Measurements from ENCODE around the gene GRHPR. TPM values are rescaled to one million over a fixed set of nuclear protein-coding genes. Genes with fewer than 3 reads are reported as not detected.

GRHPR gene
- polyA plus RNA-seq, 1 experiment, result 227 TPM

DNA sequence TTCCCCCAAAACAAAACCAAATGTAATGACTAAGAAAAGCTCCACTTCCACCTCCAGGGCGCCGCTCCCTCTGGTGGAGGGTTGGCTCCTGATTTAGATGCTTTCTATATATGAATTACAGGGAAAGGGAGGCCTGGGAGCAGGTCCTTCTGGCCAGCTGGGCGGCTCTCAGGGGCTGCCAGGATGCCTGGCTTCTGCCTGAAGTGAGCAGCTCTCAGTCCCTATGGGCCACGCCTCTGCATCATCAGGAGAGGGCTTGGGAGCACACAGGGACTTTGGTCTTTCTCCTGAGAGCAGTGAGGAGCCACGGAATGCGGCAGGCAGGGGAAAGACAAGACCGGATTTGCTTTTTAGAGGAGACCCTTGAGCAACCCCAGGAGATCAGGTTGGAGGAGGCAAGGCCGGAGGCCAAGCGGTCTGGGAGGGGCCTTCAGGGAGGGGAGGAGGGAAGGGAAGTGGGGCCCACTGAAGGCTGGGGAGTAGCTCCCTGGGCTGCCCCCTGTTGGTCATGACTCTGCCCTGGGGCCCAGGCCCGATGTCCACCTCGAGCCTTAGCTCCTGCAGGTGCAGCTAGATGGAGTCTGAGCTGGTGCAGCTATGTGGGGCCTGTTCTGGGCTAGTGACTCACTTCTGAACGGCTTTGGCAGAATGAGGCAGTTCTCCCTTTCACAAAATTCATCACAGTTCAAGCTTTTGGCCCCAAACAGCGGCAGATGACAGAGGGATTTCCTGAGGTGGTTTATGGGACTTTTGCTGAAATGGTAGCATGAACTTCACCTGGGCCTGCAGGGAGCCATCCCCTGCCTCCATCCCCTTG is 11.3 kb upstream of the GRHPR start:
- H3K4me3 ChIP-seq (ENCODE audit: low read depth, low read length), result no peak overlapping the region
- POLR2A ChIA-PET, result no interaction called here
- TF ChIP-seq, protein P1, sequence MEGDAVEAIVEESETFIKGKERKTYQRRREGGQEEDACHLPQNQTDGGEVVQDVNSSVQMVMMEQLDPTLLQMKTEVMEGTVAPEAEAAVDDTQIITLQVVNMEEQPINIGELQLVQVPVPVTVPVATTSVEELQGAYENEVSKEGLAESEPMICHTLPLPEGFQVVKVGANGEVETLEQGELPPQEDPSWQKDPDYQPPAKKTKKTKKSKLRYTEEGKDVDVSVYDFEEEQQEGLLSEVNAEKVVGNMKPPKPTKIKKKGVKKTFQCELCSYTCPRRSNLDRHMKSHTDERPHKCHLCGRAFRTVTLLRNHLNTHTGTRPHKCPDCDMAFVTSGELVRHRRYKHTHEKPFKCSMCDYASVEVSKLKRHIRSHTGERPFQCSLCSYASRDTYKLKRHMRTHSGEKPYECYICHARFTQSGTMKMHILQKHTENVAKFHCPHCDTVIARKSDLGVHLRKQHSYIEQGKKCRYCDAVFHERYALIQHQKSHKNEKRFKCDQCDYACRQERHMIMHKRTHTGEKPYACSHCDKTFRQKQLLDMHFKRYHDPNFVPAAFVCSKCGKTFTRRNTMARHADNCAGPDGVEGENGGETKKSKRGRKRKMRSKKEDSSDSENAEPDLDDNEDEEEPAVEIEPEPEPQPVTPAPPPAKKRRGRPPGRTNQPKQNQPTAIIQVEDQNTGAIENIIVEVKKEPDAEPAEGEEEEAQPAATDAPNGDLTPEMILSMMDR (IDR thresholded peaks at IDR 0.05; ENCODE audit: insufficient read depth, low read depth, low read length), result peak; percentile 52
- no peak for DNase-seq (ENCODE audit: low read depth)
- H3K36me3 ChIP-seq (ENCODE audit: control insufficient read depth, insufficient read depth, low read length), result no peaks in the 10 kb centered on the region
- H3K27me3 ChIP-seq (ENCODE audit: control insufficient read depth, insufficient read depth, low read length), result peaks cover 1% of the 10 kb centered on the region; the same call in 1 of the 2 replicates
- CTCF ChIA-PET, result interaction anchor here (0.6 to 4.7 kb wide), 5 partner anchors 16 to 551 kb away, joined by 3 to 25 read pairs (median 4); no protein-coding TSS in a partner anchor

DNA sequence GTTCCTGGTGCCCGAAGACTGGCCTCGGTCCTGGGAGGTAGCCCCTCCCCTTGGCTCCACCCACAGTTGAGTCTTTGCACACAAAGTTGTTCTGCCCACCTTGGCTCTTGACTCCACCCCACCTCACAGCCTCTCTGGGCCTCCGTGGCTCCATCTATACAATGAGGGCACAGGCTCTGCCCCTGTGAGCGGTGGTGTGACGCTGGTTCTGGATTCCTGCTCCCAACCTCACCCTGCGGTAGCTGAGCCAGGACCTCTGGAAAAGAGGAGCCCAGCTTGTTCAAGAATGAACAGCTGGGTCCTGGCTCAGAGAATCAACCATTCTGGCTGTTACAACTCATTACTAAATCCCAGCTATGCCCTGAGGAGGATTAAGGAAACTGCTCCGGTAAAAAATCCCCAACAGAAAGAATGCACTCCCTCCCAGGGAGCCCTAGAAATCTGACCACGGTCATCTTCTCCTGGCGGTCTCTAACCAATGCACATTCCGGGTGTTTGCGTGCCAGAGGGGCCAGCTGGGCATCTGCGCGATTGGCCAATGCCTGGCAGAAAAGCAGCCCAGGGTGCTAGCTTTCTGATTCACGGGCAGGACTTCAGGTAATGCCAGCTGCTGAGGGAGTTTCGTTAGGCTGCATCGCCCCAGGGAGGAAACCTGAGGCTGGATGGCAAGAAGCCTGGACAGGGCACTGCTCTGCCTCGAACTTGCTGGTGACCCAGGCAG is 9.9 kb upstream of the GRHPR start:
- CTCF ChIA-PET, result interaction anchor here (1.0 to 4.7 kb wide), 4 partner anchors 29 to 552 kb away, joined by 3 to 25 read pairs (median 4); no protein-coding TSS in a partner anchor
- Histone ChIP-seq H3K27me3 (ENCODE audit: control insufficient read depth, insufficient read depth, low read length) (no peaks in the 10 kb centered on the region), H3K36me3 (ENCODE audit: control insufficient read depth, insufficient read depth, low read length) (no peaks in the 10 kb centered on the region), H3K4me3 (ENCODE audit: low read depth, low read length) (no peak overlapping the region)
- no peak for DNase-seq (ENCODE audit: low read depth)
- POLR2A ChIA-PET, result no interaction called here
- TF ChIP-seq, protein P1 (IDR thresholded peaks at IDR 0.05; ENCODE audit: insufficient read depth, low read depth, low read length), result no peak

DNA sequence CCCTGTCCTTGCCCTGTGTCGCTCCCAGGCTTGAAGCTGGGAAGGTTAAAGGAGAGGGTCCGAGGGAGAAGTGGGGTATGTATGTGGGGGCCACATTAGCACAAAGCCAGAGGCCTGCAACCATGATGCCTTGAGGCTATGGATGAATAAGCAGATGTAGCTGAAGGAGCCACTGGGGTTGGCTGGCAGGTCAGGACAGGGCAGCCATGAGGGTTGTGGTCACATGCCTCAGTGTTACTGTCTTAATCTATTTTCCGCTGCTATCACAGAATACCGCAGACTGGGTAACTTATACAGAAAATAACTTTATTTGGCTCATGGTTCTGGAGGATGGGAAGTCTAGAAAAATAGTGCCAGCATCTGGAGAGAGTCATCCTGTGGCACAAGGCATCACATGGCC is 9.2 kb upstream of the GRHPR start:
- Histone ChIP-seq H3K36me3 (ENCODE audit: control insufficient read depth, insufficient read depth, low read length) (no peaks in the 10 kb centered on the region), H3K4me3 (ENCODE audit: low read depth, low read length) (no peak overlapping the region), H3K27me3 (ENCODE audit: control insufficient read depth, insufficient read depth, low read length) (no peaks in the 10 kb centered on the region)
- no peak for DNase-seq (ENCODE audit: low read depth)
- POLR2A ChIA-PET, result no interaction called here
- TF ChIP-seq, protein P1 (IDR thresholded peaks at IDR 0.05; ENCODE audit: insufficient read depth, low read depth, low read length), result no peak
- CTCF ChIA-PET, result interaction anchor here (1.2 to 4.7 kb wide), 2 partner anchors 417 to 540 kb away, joined by 5 to 25 read pairs; no protein-coding TSS in a partner anchor

DNA sequence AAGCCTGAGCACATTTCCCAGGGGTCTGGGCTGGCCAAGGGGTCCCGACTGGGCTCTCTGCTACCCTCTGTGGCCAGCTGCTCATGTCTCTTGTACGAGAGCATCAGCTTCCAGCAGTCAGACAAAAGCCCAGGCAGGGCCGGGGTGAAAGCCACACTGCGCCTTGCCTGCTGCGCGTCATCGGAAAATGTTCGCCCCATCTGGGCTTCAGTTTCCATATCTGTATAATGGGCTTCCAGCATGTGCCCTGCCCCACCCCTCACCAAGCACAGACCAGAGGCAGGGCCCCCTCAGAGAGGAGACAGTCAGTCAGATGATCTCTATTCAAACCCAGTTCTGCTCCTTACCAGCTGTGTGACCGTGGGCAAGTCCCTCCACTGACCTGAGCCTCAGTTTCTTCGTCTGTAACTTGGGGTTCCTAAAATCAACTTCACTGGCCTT is 8.0 kb upstream of the GRHPR start:
- Histone ChIP-seq H3K27me3 (ENCODE audit: control insufficient read depth, insufficient read depth, low read length) (no peaks in the 10 kb centered on the region), H3K4me3 (ENCODE audit: low read depth, low read length) (no peak overlapping the region), H3K36me3 (ENCODE audit: control insufficient read depth, insufficient read depth, low read length) (no peaks in the 10 kb centered on the region)
- TF ChIP-seq, protein P1 (IDR thresholded peaks at IDR 0.05; ENCODE audit: insufficient read depth, low read depth, low read length), result no peak
- DNase-seq (ENCODE audit: low read depth), result no peak
- CTCF ChIA-PET, result interaction anchor here (0.6 to 1.5 kb wide), 5 partner anchors 8 to 419 kb away, joined by 3 to 11 read pairs (median 4); no protein-coding TSS in a partner anchor
- POLR2A ChIA-PET, result no interaction called here
